AG10803 (cell line): ENCODE measurements around the gene DENND5B.

Experiments used
- DNase-seq: peaks from one replicate; pipeline ENCODE4 v3.0.0; 2010; ENCODE audit warnings: low read depth
- H3K4me3 ChIP-seq: 2 replicates; pipeline ENCODE4 v1.5.1; 2011; ENCODE audit warnings: mild to moderate bottlenecking, low read length, control low read depth
- TF ChIP-seq, protein P1 (sequence below): conservative IDR thresholded peaks from 2 replicates; pipeline ENCODE4 v1.5.1; 2011; ENCODE audit warnings: mild to moderate bottlenecking, low read length, control low read depth, inconsistent platforms

DENND5B gene

DNA sequence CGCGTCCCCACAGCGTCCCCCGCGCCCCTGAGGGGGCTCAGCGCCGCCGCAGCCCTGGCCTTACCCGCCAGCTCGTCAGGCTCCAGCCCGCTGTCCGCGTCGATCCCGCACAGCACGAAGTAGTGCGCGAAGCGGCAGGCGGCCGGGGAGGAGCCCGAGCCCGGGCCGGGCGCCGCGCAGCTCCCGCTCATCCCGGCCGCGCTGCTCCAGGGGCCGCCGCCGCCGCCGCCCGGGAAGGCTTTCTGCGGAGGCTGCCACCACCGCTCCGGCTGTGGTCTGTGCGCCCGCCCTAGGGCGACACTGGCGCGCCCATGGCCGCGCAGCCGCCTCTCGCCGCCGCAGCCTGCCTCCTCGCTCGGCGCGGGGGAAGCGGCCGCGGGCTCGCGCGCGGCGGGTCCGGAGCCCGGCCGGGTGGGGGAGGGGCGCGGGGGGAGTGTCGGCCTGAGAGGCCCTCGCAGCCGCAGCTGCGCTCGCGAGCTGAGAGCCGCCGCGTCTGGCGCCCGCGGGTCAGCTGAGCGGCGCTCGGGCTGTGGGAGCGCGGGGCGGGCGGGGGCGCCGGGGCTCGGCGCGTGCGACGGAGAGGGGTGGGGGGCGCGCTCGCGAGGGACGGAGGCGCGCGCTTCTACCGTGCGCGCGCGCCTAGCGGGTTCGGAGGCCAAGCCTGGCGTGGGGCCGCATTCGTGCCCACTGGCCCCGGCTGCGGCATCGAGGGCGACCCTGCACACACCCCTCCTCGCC lies at the start of gene DENND5B:
Gene DENND5B (minus strand): TSS at position 495 of the 738 bp plus-strand sequence. CDS start 304 bp downstream, at position 191.
- DNase-seq = peak; percentile 62
- peak within 1 kb of the TSS; percentile 87 for H3K4me3 ChIP-seq
- TF ChIP-seq, protein P1, sequence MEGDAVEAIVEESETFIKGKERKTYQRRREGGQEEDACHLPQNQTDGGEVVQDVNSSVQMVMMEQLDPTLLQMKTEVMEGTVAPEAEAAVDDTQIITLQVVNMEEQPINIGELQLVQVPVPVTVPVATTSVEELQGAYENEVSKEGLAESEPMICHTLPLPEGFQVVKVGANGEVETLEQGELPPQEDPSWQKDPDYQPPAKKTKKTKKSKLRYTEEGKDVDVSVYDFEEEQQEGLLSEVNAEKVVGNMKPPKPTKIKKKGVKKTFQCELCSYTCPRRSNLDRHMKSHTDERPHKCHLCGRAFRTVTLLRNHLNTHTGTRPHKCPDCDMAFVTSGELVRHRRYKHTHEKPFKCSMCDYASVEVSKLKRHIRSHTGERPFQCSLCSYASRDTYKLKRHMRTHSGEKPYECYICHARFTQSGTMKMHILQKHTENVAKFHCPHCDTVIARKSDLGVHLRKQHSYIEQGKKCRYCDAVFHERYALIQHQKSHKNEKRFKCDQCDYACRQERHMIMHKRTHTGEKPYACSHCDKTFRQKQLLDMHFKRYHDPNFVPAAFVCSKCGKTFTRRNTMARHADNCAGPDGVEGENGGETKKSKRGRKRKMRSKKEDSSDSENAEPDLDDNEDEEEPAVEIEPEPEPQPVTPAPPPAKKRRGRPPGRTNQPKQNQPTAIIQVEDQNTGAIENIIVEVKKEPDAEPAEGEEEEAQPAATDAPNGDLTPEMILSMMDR = no peak

DNA sequence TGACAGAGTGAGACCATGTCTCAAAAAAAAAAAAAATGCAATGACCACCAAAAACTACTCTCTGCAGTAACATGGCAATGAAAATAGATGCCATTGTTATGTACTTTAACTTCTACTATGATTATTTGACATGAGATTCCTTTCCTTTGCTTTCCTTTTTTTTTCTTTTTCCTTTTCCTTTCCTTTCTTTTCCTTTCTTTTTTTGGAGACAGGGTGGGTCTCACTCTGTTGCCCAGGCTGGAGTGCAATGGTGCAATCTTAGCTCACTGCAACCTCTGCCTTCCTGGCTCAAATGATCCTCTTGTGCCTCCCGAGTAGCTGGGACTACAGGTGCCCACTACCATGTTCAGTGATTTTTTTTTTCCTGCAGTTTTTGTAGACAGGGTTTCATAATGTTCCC lies 43.7 kb upstream of the DENND5B start:
- DNase-seq = no peak
- TF ChIP-seq, protein P1 = no peak

DNA sequence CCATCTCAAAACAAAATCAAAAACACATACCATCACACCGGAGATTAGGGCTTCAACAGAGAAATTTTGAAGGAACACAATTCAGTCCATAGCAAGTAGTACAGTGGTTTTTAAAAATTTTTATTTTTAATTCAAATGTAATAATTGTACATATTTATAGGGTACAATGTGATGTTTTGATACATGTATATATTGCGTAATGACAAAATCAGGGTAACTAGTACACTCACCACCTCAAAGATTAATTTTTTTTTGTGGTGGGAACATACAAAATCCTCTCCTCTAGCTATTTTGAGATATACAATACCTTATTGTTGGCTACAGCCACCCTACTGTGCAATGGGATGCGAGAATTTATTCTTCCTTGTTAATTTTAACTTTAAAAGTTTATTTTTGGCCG lies 42.5 kb upstream of the DENND5B start:
- H3K4me3 ChIP-seq = no peak overlapping the region
- TF ChIP-seq, protein P1 = no peak
- no peak for DNase-seq

More for the DNA sequence above, 43.7 kb upstream of the DENND5B start:
- H3K4me3 ChIP-seq = no peak overlapping the region

DNA sequence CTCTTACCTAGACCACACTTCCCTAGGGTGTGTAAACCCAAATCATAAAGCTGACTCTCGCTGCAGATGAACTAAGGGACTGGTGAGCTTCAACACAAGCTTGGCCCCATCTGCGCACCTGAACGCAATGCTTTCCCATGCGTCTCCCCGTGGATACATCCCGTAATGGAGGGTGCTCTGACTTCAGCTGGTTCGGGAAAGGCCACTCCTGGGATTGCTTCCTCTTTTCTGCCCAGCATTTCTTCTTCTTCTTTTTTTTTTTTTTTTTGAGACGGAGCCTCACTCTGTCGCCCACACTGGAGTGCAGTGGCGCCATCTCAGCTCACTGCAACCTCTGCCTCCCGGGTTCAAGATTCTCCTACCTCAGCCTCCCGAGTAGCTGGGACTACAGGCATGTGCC lies 40.9 kb upstream of the DENND5B start:
- no peak for DNase-seq
- TF ChIP-seq, protein P1 = no peak
- H3K4me3 ChIP-seq = no peak overlapping the region

DNA sequence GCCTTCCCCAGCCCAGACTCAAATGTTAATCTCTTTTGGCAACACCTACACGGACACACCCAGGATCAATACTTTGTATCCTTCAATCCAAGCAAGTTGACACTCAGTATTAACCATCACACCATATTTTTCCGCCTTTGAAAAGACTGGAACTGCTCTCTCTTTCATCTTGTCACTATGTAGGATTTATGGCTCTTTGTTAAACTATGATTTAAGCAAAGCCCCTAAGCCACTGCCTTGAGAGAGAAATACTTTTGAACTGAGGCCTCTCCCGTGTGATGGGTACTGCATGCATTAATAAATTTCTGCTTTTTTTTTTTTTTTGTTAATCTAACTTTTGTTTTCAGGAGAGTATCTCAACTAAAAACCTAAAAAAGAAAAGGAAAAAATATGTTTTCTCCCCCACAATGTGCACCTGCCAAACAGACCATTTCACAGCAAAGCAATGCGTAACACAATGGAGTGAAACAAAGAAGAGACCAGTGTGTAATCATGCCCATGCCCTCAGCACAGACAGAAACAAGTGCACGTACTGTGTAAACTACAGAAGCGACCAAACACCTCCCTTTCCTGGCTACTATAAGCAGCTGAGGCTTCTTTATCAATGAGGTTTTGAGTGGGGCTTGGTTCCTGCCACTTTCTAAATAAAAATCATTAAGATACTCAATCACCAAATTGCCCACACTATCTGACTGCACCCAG lies 40.2 kb upstream of the DENND5B start:
- DNase-seq = no peak
- H3K4me3 ChIP-seq = no peak overlapping the region
- TF ChIP-seq, protein P1 = no peak

DNA sequence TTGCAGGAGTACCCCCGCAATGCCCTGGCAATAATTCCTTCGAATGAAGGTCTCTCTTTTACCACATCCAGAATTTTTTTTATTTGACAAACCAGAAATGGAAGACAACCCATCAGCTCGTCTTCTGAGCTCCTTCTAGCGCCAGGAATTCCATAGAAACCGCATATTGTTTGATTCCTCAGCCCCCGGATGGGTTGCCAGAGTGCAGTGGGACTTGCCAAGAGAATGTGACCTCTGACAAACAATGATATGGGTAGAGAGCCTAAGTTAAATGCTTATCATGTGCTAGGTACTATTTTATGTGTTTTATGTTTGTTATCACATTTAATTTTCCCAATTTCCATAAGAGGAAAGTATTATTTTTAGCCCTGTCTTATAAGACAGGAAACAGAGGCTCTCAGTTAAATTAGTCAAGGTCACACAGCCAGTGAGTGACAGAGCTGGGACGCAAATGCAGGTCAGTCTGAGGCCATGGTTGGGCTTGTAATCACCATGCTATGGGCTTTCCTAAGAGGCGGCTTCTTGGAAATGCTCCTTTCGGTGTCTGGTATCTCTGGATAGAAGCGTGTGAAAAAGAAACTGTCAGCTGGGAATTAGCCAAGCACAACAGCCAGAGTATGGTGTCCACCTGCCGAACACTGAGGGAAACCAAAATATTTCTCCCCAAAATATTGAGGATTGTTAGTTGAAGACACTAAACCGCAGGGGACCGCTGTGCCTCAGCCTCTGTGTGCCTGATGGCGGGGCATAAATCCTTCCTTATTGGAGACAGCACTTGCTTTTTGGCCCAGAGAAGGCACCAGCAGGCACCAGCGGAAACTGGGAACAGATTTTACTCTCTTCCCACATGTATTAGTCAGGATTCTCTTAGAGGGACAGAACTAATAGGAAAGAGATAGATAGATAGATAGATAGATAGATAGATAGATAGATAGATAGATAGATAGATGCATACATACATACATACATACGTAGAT lies 39.1 kb upstream of the DENND5B start:
- TF ChIP-seq, protein P1 = no peak
- peak; percentile 86 for DNase-seq

More for the DNA sequence above, 39.1 kb upstream of the DENND5B start:
- H3K4me3 ChIP-seq = peak overlapping the region; percentile 44
